HUDEP-2 (cell line): ENCODE results near the gene CCDC197.

Experiments used
- DNase-seq, 76 experiments: peaks; one replicate each; lab custom pipeline; 2025; ENCODE audit not compliant: unreplicated experiment in 76 of 76; lab: John Stamatoyannopoulos, UW

CCDC197 gene

DNA sequence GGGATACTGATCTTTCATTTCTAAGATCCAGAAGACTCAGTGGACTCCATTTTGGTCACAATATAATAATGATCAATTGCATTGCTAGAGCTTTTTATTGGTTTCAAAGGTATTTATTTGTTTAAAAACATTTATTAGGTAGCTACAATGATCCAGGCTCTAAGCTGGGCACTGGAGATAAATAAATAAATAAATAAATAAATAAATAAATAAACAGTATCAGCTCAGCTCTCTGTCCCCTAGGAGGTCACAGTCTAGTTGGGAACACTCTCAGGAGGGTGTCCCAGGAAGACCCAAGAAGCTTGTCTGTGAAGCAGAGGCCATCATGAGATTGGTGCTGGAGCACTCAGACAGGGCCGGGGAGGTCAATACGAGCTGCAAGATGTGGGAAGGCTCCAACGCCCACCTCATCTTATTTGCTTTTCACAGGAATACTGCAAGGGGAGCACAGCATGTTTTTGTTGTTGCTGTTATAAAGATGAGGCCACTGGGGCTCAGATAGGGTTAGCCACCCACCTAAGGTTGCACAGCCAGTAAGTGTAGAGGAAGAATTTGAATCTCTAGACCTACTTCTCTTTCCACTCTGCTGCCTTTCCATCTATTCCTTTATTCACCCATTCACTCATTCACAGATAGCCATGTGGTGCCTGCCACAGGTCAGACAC, 36.2 kb upstream of the CCDC197 start:
- no peak for DNase-seq

DNA sequence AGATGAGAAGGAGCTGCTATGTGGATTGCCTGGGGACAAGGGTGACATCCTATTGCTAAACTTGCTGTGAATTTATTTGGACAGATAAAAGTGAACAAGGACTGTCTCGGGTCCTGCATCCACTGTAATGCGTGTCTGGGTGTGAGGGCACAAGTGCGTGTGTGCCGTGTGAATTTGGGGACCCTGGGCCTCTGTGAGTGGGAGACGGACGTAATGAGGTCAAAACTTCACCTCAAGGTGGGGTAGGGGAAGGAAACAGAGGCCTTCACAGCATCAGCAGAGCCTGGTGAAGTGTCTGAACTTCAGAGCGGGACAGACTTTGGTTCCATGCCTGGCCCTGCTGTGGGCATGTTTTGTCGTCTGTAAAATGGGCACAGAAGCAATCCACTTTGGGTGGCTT, 35.5 kb upstream of the CCDC197 start:
- no peak for DNase-seq

DNA sequence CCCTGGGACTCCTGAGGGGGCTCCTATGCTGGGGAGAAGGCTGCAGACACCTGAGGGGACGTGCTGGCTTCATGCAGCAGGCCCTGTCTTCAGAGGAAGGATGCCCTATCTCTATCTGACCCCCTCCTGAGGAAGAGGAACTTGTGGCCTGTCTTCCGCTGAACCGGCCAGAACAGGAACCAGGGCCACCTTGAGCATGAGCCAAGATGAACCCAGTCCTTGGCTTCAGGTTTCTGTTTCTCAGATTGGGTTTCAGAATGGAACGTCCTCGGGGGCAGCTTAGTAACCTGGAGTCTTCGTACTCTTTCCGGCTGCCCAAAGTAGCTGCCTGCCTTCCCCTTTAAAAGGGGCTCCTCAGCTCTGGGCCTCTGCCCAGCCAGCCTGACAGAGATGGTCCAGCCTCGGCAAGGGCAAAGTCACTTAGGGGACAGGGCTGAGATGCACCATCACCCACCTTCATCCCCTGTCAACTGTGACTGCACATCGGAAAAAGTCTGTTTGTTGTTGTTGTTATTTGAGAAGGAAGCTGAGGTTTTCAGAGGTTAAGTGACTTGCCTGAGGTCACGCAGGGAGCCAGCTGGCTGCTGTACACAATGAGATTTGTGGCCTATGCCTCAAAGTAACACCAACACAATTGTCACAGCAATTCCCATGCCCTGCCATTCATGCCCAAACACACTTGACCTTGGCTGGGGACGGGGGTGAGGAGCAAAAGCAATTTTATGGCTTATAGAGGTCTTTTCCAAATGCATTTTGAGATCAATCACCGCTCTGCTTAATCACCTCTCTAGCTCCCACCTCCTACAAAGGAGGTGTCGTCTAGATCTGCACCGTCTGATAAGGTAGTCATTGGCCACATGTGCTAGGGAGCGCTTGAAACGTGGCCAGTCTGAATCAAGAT, 34.1 kb upstream of the CCDC197 start:
- no peak for DNase-seq

DNA sequence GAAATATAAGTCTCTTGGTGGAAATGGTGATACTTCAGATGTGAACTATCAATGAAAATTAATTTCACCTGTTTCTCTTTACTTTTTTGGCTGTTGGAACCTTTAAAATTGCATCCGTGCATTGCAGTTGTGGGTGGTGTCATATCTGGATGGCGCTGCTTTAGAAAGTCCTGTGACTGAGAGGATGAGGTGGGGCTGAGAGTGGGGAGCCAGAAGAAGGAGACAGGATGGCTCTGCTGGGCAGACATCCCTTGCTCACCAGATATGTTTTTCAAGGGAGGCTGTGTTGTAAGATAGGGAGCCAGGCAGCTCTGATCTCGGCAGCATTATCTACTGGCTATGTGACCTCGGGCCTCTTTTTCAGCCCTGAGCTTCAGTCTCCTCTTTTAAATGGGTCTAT, 33.4 kb upstream of the CCDC197 start:
- DNase-seq = no peak

DNA sequence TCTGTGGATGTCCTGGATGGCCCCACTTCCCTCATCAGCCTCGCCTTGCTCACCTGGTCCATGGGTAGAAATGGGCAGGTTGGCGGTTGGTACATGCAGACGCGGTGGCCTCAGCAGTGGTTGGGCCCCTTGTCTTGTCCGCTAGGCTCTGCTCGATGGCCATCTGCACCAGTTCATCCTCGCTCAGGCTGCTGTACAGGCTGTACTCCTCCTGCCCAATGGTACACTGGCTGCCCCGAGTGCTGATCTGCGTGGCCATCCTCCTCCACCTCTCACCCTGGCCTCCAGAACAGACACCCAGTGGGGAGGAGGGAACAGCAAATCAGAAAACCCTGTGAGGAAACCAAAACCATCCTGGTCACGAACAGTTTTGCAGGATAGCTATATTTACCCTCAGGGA, 32.8 kb upstream of the CCDC197 start:
- DNase-seq = no peak

DNA sequence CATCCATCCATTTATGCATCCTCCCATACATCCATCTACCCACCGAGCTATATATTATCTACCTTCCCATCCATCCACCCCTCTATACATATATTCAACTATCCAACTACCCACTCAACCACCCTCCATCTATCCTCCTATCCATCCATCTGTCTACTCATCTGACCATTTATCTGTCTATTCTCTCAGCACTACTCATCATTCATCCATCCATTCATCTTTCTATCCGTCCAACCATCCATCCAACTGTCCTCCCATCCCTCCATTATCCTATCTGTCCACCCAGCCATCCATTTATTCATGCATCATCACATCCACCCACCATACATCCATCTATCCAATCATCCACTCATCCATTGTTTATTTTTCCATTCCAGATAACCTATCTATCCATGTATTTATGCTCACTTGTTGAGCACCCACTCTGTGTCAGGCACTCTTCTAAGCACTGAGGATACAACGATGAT, 32.2 kb upstream of the CCDC197 start:
- DNase-seq = no peak

DNA sequence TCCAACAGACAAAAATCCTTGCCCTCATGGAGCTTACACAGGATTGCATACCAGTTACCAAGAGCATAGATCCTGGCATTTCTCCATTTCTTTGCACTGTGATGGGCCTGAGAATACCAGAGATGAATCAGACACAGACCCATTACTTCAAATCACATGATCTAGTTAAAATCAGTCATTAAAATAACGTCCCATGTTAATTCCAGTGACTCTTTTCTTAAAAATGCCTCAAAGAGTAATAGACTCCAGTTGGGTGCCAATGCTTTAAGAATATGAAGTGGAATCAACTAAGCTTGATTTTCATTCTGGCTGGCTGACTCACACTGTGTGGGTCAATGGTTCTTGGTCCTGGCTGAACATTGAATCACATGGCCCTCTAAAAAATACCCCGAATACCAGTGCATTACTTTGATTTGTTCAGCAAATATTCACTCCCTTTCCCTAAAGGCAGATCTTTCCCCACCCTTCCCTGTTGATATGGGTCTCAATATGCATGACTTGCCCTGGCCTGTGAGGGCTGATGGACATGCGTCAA, 31.7 kb upstream of the CCDC197 start:
- DNase-seq = no peak

DNA sequence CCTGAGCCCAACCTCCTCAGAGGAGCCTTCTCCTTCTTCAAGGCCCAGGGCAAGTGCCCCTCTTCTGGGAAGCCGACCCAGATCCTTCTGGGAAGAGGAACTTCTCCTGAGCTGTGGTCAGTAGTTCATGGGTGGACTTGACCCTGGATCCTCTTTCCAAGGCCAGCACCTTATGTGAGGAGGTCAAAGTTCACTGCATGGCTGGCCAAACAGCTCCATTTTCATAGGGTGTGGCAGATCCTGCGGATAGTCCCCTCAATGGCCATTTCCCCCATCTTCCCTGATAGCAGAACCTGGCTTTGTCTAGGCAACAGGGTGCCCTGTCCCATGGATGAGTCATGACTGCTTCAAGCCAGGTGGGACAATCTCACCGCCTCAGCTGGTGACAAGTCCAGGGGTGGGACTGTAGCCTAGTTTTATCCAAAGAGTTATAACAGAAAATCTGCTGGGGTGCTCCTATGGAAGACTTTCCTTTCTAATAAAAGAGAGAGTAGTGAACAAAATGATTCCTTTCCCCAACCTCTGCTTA, 31.1 kb upstream of the CCDC197 start:
- no peak for DNase-seq

DNA sequence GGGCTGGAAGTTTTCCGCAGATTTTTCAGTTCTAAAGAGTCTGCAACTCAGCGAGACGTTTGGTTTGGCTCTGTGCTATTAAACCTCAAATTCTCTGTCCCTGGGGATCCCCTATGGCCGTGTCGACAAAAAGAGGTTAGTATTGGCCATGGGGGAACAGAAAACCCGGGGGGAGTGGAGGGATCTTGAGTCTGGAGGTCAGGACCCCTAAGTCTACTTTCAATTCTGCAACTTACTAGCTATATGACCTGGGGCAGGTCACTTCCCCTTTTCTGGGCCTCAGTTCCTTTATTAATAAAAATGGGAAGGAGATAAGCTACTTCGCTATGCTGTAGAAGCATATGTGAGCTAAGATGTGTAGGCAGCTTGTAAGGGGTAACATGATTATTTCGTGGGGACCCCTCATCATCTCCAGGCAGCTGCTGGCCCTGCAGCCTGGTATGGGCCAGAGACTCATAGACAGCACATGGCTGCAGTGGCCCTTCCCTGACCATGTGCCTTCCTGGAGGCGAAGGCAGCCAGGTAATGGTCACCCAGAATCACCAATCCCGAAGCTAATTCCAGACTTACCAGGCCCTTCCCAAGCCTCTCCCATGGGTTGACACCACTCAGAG, 29.4 kb upstream of the CCDC197 start:
- no peak for DNase-seq

DNA sequence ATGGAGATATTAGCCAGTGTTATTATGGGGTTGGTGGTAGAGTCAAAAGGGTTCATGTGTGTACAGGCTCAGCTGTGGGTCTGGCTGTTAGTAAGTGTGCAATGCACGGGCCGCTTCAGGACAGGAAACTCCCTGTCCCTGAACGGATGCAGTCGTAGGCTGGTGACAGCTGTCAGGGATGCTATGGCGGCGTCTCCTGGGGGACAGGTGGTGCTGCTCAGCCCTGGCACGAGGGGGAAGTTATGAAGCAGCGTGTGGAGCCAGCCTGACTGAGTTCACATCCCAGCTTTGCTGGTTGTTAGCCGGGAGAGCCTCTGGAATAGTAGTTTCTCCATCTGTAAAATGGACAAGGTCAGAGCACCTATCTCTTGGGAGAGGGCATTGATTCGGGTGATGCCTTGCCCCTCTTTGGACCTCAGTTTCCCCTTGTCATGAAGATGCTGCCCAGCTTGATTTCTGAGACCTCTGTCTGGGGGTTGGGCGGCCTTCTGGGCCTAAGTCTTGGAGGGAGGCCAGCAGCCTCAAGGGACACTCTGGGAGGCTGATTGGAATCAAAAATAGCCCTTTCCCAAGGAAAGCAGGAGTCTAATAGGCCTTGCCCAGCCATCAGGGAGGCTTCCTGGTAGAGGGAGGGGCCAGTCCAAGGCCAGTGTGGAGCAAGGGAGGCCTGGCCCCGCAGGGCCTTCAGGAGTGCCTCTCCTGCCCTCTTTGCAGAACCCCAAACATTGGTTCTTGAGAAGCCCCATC, 27.8 kb upstream of the CCDC197 start:
- DNase-seq = no peak

DNA sequence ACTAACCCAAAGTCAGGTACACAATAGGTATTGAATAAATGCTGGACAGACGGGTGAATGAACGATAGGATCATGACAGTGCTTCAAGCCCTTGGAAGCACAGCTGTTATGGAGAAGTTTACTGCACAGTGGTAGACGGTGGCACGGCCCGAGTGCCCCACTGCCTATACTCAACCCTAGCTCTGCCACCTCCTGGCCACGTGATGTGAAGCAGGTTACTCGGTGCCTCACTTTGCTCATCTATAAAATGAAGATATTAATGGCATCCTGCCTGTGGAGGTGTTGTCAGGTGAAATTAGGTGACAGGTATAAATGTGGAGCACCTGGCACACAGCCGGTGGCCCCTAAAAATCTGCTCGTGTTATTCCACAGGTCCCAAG, 26.5 kb upstream of the CCDC197 start:
- DNase-seq = peak in 3 of 76 experiments; percentile 1 to 16 (median 8)

DNA sequence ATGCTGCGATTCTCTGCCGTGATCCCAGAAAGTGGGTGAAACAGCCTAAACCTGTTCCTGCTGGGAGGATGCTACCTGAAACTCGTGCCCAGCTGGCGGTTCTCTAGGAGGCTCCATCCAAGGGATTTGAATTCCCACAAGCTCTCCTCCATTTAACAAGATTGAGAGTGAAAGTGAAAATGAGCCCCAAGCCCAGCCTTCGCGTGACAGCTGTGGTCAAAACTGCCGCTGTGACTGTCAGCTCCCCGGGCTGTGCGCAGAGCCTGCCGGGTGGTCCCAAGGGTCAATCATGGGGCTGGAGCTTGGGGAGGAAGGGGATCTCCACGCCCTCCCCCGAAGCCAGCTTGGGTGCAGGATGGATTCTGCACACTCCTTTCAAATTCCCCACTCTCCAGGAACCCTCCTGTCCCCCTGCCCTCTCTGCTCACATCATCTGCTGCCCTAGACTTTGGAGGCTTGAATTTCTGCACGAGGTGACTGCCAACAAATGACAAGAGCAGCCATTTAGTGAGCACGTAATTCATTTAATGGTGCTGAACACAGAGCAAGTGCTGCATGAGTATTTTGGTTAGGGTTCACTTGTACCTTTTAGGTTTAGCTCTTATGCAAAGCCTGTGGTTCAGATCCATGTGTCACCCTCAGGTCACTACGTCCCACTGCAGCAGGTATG, 26.0 kb upstream of the CCDC197 start:
- no peak for DNase-seq

DNA sequence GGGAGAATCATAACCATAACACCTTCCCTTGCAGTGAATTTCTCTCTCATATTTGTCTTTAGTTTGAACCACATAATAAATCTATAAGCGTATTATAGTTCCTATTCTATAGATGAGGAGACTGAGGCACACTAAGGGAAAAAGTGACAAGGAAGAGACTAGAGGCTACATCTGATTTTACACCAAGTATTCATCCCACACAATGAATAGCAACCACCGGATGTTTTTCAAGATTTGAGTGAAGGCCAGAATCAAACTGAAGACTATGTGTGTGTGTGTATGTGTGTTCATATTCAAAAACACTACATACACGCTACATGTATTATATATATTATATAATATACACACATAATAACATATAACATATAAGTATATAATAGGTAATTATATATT, 25.5 kb upstream of the CCDC197 start:
- no peak for DNase-seq

DNA sequence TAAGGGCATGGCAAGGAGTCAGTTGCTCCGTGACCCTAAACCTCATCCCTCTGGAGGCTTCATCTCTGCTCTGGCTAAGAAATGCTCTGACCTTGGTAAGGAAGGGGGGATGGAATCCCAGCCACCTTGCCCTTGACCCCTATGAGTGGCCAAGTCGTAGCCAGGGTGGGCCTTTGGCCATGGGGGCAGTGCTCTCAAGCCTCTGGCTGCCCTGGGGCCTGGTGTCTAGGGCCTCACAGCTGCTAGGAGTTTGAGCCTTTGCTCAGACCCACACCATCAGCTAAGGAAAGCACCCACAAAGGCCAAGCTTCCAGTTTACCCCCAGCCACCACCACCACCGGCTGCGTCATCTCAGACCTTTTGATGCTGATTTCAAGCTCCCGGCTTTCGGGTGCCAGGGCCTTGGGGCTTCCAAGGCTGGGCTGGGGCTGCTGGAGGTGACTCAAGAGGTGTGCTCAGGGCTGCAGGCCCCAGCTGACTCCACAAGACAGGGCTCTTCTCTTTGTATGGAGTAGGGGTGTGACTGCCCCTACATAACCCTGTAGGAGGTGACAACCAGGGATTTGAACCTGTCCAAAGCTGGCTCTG, 24.4 kb upstream of the CCDC197 start:
- no peak for DNase-seq

DNA sequence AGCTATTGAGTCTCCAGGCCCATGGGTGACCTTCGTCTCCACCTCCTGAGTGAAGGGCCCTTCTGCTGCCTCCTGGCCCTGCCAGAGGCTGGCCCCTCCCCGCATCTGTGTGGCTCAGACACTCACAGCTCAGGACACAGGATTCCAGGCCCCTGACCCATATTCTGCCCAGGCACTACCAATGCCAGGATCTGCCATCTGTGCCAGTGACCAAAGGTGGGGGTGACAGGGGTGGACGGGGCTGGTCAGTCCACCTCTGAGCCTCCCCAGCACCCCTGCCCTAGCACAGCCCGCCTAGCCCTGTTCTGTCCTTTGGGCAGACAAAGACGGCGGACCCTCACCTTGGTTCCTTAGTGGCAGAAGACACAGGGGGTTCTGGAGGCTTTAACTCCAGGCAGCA, 23.5 kb upstream of the CCDC197 start:
- no peak for DNase-seq

DNA sequence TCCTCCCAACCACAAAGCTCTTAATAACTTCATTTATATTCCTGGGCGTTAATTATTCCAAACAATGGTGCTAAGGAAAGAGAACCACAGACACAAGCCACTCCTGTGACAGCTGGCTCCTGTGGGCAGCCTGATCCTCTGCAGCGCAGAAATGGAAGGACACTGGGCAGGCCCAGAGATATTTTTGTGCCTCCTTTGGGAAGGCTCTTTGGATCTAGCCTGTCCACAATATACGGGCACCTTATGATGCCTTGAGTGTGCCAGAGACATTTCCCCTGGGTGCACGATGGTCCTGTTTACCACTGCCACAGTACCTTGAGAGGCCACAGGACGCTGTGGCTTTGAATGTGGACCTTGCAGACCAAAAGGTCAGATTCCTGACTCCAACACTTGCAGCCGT, 22.8 kb upstream of the CCDC197 start:
- no peak for DNase-seq

DNA sequence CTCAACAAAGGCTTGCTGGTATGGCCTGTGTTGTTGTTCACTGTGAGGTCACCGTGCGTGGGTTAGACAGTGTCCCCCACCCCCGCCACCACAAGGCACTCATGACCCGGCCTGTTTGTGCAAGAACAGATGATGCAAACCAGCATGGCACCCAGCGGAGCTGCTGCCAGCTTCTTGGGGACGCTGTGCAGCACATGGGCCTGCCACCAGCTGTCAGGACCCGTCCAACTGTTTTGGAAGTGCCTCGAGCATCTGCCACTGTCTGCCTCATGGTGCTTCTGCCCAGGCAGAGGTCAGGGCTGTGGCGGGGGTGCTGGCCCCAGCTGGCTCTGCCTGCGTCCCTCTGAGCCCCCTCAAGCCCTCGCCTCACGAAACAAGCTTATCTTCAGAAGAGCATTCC, 22.3 kb upstream of the CCDC197 start:
- no peak for DNase-seq

DNA sequence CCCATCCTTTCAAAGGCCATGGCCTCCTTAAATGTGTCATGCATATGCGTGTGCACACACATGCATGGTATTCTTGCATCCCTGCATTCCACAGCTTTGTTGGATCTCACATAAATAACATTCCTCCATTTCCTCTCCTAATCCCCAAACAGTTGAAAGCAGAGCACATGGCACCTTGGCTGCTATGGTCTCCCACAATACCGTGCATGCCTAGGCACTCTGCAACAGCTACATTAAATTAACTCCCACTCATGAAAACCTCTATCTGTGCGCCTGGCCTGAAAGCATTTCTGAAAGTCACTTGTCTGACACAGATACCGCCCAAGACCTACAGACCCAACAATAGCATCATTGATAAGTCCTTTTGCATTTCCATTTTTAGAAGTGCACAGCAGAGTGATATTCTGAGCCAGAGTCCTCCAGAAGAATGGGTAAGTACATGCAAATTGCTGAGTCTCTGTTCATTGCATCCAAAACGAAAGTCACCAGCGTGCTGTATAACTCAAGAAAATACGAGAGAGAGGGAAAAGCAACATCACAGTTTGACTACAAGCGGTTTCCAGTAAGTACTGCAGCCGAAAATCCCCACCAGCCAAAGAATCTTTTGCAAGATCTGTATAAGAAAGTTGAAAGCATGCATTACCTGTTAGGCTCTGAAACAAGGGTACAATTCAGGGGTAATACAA, 21.2 kb upstream of the CCDC197 start:
- no peak for DNase-seq

DNA sequence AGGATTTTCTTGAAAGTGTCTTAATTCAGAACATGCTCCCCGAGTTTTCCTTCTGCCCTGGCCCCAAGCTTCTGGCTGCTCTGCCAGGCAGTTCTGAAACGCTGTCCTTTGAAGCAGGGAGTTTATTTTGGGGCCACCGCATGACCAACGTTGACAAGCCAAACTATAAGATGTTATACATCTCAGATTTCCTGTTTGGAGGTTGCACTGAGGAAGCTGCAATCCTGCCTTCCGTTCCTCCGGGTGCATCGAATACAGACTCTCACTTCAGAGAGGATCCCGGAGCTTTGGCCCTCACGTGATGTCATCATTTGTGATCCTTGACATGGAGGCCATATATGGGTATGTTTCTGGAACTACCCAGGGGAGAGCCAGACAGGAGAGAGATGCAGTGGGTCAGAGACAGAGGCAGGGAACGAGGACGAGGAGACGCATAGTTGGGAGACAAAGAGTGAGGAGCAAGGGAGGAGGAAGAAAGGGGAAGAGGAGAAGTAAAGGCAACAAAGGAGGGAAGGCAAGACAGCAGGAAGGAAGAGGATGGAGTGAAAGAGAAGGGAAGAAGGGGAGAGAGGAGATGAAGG, 20.5 kb upstream of the CCDC197 start, which contains the start of gene ASB2:
Gene ASB2 (minus strand): TSS at position 94 of the 581 bp plus-strand sequence. CDS start 12,031 bp downstream, outside the sequence.
- no peak for DNase-seq
